ENCODE measurements around the gene TSHZ2. TPM values are rescaled to one million over a fixed set of nuclear protein-coding genes. Genes with fewer than 3 reads are reported as not detected.

Gene TSHZ2
- total RNA-seq, 4 donors from 2014 or later, result 1.9 to 12.9 (median 5.0) TPM

GRCh38 chr20:53194306-53195290, 222.4 kb downstream of the TSHZ2 start:
- Histone ChIP-seq H3K27ac (no peak overlapping the region), H3K36me3 (no peaks in the 10 kb centered on the region), H3K4me3 (no peak overlapping the region), H3K4me1 (no peaks in the 10 kb centered on the region), H3K9me3 (no peaks in the 10 kb centered on the region), H3K27me3 (no peaks in the 10 kb centered on the region)
- in situ Hi-C loops (cut with MboI; ENCODE audit: low pct_ligation_motif_present in 1 of 4, low pct_unique_long_range_greater_than_20kb in 1 of 4, low sequenced_read_pairs in 3 of 4), result no loop called here
- no peak for TF ChIP-seq POLR2A (IDR thresholded peaks at IDR 0.05)
- no peak for TF ChIP-seq EP300 (IDR thresholded peaks at IDR 0.05; ENCODE audit: low read depth)
- no peak for TF ChIP-seq POLR2AphosphoS5 (IDR thresholded peaks at IDR 0.05)
- TF ChIP-seq CTCF (IDR thresholded peaks at IDR 0.05), result no peak
- WGBS, 2 donors (ENCODE audit: low coverage in 1 of 2), result 70 to 72% methylated on average over 4 to 11 of the region's 11 CpGs
- intact Hi-C loops (cut with DNase I; ENCODE audit: low total_unique reads), result no loop called here
- DNase-seq, result no peak

GRCh38 chr20:53195876-53196610, 223.9 kb downstream of the TSHZ2 start:
- intact Hi-C loops (cut with DNase I; ENCODE audit: low total_unique reads) (no loop called here), in situ Hi-C loops (cut with MboI; ENCODE audit: low pct_ligation_motif_present in 1 of 4, low pct_unique_long_range_greater_than_20kb in 1 of 4, low sequenced_read_pairs in 3 of 4) (no loop called here)
- Histone ChIP-seq H3K27ac (no peak overlapping the region), H3K27me3 (no peaks in the 10 kb centered on the region), H3K4me1 (no peaks in the 10 kb centered on the region), H3K4me3 (no peak overlapping the region), H3K36me3 (no peaks in the 10 kb centered on the region), H3K9me3 (no peaks in the 10 kb centered on the region)
- no peak for DNase-seq
- WGBS, 2 donors (ENCODE audit: low coverage in 1 of 2), result 65 to 66% methylated on average over 7 to 16 of the region's 16 CpGs
- no peak for TF ChIP-seq CTCF (IDR thresholded peaks at IDR 0.05)
- TF ChIP-seq POLR2A (IDR thresholded peaks at IDR 0.05), result no peak
- no peak for TF ChIP-seq EP300 (IDR thresholded peaks at IDR 0.05; ENCODE audit: low read depth)
- no peak for TF ChIP-seq POLR2AphosphoS5 (IDR thresholded peaks at IDR 0.05)

GRCh38 chr20:53201588-53201987, 229.4 kb downstream of the TSHZ2 start:
- intact Hi-C loops (cut with DNase I; ENCODE audit: low total_unique reads), result no loop called here
- in situ Hi-C loops (cut with MboI; ENCODE audit: low pct_ligation_motif_present in 1 of 4, low pct_unique_long_range_greater_than_20kb in 1 of 4, low sequenced_read_pairs in 3 of 4), result loop anchor here in 1 of 4 donors (25.0 kb wide), 1 partner anchor 889 kb away; no protein-coding TSS in a partner anchor
- Histone ChIP-seq H3K27ac (no peak overlapping the region), H3K27me3 (no peaks in the 10 kb centered on the region), H3K4me1 (no peaks in the 10 kb centered on the region), H3K9me3 (no peaks in the 10 kb centered on the region), H3K4me3 (no peak overlapping the region), H3K36me3 (no peaks in the 10 kb centered on the region)
- DNase-seq, result no peak
- whole genome bisulfite sequencing, 2 donors (ENCODE audit: low coverage in 1 of 2), result 73 to 84% methylated on average over 3 to 6 of the region's 6 CpGs
- no peak for TF ChIP-seq CTCF (IDR thresholded peaks at IDR 0.05)
- TF ChIP-seq POLR2AphosphoS5 (IDR thresholded peaks at IDR 0.05), result no peak
- TF ChIP-seq EP300 (IDR thresholded peaks at IDR 0.05; ENCODE audit: low read depth), result no peak
- no peak for TF ChIP-seq POLR2A (IDR thresholded peaks at IDR 0.05)

DNA sequence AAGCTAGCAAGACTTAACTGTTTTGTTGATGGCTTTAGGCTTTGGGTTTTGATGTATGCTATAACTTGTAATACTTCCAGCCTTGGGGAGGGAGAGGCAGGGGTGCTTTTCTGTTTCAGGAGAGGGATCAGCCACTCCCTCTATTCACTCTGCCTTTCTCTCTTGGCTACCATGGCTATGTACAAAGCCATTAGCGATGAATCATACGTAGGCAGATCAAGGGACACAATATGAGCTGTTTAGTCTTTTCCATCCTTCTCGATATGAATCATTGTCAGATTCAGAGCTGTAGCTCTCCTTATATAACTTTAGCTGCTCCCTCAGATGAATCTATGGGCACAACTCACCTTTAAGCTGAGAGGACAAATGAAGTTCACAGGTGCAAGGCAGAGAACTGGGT, 230.6 kb downstream of the TSHZ2 start:
- intact Hi-C loops (cut with DNase I; ENCODE audit: low total_unique reads), result no loop called here
- in situ Hi-C loops (cut with MboI; ENCODE audit: low pct_ligation_motif_present in 1 of 4, low pct_unique_long_range_greater_than_20kb in 1 of 4, low sequenced_read_pairs in 3 of 4), result loop anchor here in 1 of 4 donors (25.0 kb wide), 1 partner anchor 890 kb away; no protein-coding TSS in a partner anchor
- H3K4me1 ChIP-seq, result no peaks in the 10 kb centered on the region
- no peaks in the 10 kb centered on the region for H3K9me3 ChIP-seq
- no peaks in the 10 kb centered on the region for H3K36me3 ChIP-seq
- no peak for DNase-seq
- 77 to 79% methylated on average over 3 of the region's 3 CpGs for WGBS, 2 donors (ENCODE audit: low coverage in 1 of 2)
- H3K27ac ChIP-seq, result no peak overlapping the region
- TF ChIP-seq CTCF (IDR thresholded peaks at IDR 0.05), result no peak
- TF ChIP-seq EP300 (IDR thresholded peaks at IDR 0.05; ENCODE audit: low read depth), result no peak
- no peak for TF ChIP-seq POLR2A (IDR thresholded peaks at IDR 0.05)
- TF ChIP-seq POLR2AphosphoS5 (IDR thresholded peaks at IDR 0.05), result no peak
- no peaks in the 10 kb centered on the region for H3K27me3 ChIP-seq
- no peak overlapping the region for H3K4me3 ChIP-seq
